ENCODE measurements around the gene THRSP.

The THRSP gene

GRCh38 chr11:78078218-78079167, 14.8 kb downstream of the THRSP start:
- in situ Hi-C loops (cut with HindIII; ENCODE audit: low pct_ligation_motif_present, low sequenced_read_pairs), result no loop called here
- H3K27me3 ChIP-seq (replicated peaks), result no peaks in the 10 kb centered on the region
- TF ChIP-seq CTCF (IDR thresholded peaks at IDR 0.05; ENCODE audit: low read depth, low read length, missing control alignments), result no peak
- H3K4me3 ChIP-seq (ENCODE audit: low read depth, low read length), result peak overlapping the region; percentile 75
- H3K27ac ChIP-seq, result no peak overlapping the region
- no peaks in the 10 kb centered on the region for H3K36me3 ChIP-seq (replicated peaks)
- DNase-seq, result no peak

- in situ Hi-C loops (cut with HindIII; ENCODE audit: low pct_ligation_motif_present, low sequenced_read_pairs), result no loop called here
Measured at GRCh38 chr11:78079232-78080083, 15.8 kb downstream of the THRSP start, which contains the start of gene NDUFC2. NDUFC2 (minus strand) TSS chr11:78079862; CDS start chr11:78079744, 118 bp downstream.

GRCh38 chr11:78080084-78080817, 16.6 kb downstream of the THRSP start:
- Histone ChIP-seq H3K36me3 (replicated peaks) (no peaks in the 10 kb centered on the region), H3K4me3 (ENCODE audit: low read depth, low read length) (peak overlapping the region; percentile 75), H3K27ac (peak overlapping the region; percentile 81), H3K27me3 (replicated peaks) (no peaks in the 10 kb centered on the region)
- DNase-seq, result no peak
- no peak for TF ChIP-seq CTCF (IDR thresholded peaks at IDR 0.05; ENCODE audit: low read depth, low read length, missing control alignments)
- in situ Hi-C loops (cut with HindIII; ENCODE audit: low pct_ligation_motif_present, low sequenced_read_pairs), result no loop called here

More at GRCh38 chr11:78079232-78080083, 15.8 kb downstream of the THRSP start, which contains the start of gene NDUFC2:
- Histone ChIP-seq H3K27ac (peak within 1 kb of the TSS; percentile 81), H3K4me3 (ENCODE audit: low read depth, low read length) (peak within 1 kb of the TSS; percentile 75), H3K36me3 (replicated peaks) (no peaks in the 10 kb centered on the region), H3K27me3 (replicated peaks) (no peaks in the 10 kb centered on the region)
- TF ChIP-seq CTCF (IDR thresholded peaks at IDR 0.05; ENCODE audit: low read depth, low read length, missing control alignments), result no peak
- peak; percentile 72 for DNase-seq

GRCh38 chr11:78080818-78081495, 17.3 kb downstream of the THRSP start:
- Histone ChIP-seq H3K27me3 (replicated peaks) (no peaks in the 10 kb centered on the region), H3K4me3 (ENCODE audit: low read depth, low read length) (no peak overlapping the region), H3K36me3 (replicated peaks) (no peaks in the 10 kb centered on the region), H3K27ac (no peak overlapping the region)
- in situ Hi-C loops (cut with HindIII; ENCODE audit: low pct_ligation_motif_present, low sequenced_read_pairs), result no loop called here
- TF ChIP-seq CTCF (IDR thresholded peaks at IDR 0.05; ENCODE audit: low read depth, low read length, missing control alignments), result no peak
- peak; percentile 36 for DNase-seq

GRCh38 chr11:78081583-78081982, 17.9 kb downstream of the THRSP start:
- H3K36me3 ChIP-seq (replicated peaks), result no peaks in the 10 kb centered on the region
- TF ChIP-seq CTCF (IDR thresholded peaks at IDR 0.05; ENCODE audit: low read depth, low read length, missing control alignments), result no peak
- H3K27ac ChIP-seq, result no peak overlapping the region
- H3K4me3 ChIP-seq (ENCODE audit: low read depth, low read length), result no peak overlapping the region
- in situ Hi-C loops (cut with HindIII; ENCODE audit: low pct_ligation_motif_present, low sequenced_read_pairs), result no loop called here
- no peak for DNase-seq
- H3K27me3 ChIP-seq (replicated peaks), result no peaks in the 10 kb centered on the region

Data from brain microvascular endothelial cell (primary cell).